ENCODE measurements around the gene KRTAP5-2.

KRTAP5-2 gene

GRCh38 chr11:1567052-1567720, 30.9 kb downstream of the KRTAP5-2 start:
- DNase-seq (ENCODE audit: low spot score): no peak

DNA sequence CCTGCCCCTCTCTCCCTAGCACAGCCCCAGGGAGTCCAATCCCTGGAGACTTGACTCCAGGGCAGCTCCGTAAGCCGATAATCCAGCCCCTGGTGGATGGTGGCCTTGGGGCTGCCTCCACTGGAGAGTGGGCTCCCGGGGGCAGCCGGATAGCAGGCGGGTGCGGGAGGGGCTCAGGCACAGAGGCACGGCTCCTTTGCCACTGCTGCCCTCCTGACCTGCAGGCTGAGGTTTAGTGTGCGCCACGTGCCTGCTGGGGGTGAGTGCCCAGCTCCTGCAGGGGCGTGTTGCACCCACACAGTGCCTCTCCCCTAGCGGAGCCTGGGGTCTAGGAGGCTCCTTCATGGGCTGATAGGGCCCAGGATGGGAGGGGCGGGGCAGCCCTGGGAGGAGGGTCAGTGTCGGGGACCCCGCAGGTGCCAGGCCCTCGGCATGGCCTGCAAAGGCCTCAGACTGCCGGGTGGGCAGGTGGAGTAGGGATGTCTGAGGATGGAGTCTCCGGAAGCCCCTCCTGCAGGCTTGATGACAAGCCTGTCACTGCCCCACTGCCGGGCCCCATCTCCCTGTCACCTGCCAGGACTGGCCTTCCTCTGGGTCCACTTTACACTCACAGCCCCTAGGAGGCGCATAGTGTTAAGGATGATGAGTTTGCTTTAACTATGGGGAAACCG, 31.6 kb downstream of the KRTAP5-2 start:
- DNase-seq (ENCODE audit: low spot score): no peak

DNA sequence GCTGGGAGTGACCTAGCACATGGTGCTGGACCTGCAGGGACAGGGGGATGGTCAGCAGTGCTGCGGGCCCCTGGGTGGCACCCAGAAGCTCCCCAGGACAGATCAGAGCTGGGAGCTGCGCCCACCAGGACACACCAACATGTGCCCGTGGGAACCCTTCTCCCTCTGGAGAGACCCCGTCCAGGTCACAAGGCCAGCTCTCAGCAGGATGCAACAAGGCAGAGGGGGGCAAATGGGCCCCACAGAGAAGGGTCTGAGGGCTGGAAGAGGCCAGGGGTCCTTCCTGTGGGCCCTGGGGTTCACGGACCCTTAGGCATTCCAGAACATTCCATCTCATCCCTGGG, 32.2 kb downstream of the KRTAP5-2 start:
- DNase-seq (ENCODE audit: low spot score): no peak

GRCh38 chr11:1565173-1565903, 32.8 kb downstream of the KRTAP5-2 start:
- DNase-seq (ENCODE audit: low spot score): no peak

- DNase-seq (ENCODE audit: low spot score): peak; percentile 90
Observed at GRCh38 chr11:1564535-1565172, 33.4 kb downstream of the KRTAP5-2 start.

DNA sequence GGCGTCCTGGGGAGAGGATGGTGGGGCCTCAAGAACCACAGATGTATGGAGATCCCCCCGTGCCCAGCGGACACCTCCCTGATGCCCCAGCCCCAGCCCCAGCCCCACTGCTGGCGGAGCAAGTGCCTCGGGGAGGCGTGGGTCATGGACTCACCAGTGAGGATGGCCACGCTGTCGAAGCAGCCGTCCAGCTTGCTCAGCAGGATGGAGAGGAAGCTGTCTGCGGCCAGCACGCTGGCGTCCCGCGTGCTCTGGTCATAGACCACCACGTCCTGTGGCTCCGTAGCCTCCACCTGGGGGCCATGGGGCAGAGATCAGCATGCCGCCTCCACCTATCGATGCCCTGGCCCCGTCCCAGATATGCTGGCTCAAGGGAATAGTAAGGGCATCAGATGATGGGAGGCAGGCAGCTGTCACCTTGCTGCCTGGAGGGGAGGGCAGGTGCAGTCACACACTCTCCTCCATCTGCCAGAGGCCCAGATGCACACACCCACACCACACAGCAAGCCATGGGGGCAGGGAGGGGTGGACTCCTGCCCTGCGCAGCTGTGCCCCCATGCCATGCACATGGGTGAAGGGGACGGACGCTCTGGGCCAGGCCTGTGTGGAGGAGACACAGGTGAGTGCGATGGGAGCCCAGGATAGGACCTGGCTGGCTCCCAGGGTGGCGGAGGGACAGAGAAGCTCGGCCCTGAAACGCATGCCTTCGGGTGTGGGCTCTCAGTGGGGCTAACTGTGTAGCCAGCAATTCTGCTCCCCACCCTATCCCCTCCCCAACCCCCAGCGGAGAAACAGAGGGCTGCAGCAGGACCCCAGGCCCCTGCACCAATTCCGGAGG, 34.2 kb downstream of the KRTAP5-2 start:
- no peak for DNase-seq (ENCODE audit: low spot score)

DNA sequence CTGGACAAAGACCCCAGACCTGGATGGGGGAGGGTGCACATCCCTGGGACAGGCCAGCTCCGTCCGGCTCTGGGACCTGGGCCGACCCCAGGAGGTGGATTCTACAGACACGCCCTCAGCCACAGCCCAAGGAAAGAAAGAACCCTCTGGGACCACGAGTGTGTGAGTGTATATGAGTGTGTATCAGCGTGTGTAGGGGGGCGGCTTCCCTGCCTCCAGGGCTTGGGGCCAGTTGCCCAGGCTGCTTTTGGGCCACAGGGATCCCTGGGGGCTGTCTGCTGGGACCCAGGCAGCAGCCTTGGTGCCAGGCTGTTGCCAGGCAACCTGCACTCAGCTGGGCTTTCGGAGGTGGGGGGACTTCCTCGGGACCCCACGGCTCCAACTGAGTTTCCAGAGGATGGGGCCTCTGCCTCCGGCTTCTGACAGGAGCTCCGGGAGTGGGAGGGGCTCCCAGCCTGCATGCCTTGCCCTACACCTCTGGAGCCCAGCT, 34.9 kb downstream of the KRTAP5-2 start:
- DNase-seq (ENCODE audit: low spot score): no peak

DNA sequence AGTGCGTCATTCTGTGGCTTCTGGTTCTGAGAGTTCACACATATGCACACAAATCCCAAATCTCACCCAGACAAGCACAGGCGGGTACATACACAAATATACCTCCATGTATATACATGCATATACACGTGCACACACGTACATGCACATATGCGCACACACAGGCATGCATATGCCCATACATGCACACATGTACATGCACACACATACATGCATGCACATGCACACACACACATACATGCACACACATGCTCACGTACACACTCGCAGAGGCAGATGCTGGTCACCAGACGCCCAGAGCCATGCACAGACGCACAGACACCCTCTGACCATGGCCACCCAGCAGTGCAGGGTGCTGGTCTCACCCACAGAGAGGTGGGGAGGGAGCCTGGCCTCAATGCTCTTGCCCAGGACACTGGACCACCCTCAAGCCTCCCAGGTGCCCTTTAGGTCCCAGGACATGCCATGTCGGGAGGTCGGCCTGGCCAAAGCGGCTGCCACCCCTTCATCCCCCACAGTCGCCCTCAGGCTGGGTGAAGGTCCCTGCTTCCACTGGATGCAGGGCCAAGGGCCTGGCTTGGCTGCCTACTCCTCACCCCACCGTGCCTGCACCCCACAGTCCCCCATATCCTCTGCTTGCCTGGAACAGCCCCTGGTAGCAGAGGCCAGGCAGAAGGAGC, 35.5 kb downstream of the KRTAP5-2 start:
- DNase-seq (ENCODE audit: low spot score): no peak

GRCh38 chr11:1561955-1562354, 36.1 kb downstream of the KRTAP5-2 start:
- DNase-seq (ENCODE audit: low spot score): no peak

GRCh38 chr11:1561266-1561665, 36.8 kb downstream of the KRTAP5-2 start:
- no peak for DNase-seq (ENCODE audit: low spot score)

DNA sequence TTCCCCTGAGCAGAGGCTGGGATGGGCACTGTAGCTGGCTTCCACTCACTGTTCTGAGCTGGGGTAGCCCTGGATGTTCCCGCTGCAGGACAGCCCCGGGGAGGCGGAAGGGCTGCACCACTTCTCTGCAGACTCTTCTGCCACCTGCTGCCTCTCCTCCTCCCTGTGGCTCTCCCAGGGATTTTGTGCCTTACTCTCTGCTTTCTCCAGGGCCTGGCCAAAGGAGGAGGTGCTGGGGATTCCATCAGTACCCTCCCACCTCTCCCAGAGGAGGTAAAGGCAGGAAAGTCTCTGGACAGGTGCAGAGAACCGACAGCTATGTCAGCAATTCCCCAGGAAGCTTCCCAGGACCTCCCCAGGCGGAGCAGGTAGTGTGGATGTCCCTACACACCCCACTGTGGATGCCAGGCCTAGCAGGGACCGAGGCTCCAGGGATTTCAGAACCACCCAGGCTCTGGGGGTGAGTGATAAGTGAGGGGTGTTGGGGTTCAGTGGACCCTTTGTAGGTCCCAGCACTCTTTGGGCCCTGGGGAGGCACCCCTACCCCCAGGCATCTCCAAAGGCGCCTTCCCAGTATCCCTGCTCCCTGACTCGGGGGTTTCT, 37.3 kb downstream of the KRTAP5-2 start:
- no peak for DNase-seq (ENCODE audit: low spot score)

DNA sequence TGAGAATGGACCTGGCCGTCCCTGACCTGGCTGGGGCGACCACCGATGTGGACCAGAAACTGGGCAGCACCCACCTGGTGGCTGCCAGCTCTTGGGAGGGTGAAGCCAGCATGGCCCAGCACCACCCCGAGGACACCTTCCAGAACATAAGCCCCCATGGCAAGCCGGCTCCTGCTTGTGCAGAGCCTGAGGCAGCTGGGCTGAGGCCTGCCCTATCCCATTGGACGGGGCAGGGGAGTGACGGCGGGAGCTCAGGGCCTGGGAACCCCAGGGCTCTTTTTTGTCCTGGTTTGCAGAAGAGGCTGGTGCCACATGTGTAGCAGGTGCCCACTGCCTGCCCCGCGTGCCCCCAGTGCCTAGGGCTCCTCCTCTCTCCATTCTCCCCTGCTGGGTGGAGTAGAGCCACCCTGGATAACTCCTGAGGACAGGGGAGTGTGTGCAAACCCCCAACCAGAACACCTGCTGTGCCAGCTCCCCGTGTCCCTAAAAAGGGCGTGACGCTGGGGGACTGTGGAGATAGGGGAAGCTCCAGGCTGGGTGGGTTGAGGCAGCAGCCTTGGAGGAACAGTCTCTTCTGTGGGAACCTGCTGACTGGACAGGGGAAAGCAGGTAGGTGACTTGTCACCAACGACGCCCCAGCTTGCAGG, 38.0 kb downstream of the KRTAP5-2 start:
- DNase-seq (ENCODE audit: low spot score): no peak

DNA sequence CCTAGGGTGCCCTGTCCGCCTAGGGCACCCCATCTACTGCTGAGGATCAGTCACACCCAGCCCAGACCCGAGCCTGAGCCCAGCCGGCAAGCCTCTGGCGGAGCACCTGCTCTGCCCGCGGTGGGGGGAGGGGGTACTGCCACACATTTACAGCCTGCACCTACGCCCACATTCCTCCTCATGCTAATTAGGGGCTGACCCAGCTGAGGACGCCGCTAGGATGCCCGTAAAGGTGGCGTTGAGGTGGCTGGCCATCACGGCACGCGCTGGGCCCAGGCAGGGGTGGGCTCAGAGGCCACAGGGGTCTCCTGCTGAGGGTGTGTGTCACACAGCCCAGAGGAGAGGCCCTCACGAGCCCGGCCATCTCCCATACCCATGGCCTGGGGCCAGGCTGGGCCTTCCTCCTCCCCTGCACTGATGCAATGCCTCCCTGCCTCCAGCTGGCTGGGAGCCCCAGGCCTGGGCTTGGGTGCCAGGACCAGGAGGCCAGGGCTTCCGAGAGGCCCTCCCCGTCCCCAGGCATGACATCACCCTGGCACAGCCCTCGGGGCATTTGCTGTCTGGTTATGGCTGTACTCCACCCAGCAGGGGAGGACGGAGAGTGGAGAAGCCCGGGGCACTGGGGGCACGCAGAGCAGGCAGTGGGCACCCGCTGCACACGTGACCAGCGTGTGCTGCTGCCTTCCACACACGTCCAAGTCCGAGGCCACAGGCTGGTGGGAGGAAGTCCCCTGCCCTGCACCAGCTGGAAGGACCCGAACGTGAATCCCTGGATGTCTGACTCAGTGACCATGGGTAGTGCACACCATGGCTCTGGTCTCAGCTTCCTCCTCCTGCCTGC, 38.8 kb downstream of the KRTAP5-2 start:
- peak; percentile 92 for DNase-seq (ENCODE audit: low spot score)

DNA sequence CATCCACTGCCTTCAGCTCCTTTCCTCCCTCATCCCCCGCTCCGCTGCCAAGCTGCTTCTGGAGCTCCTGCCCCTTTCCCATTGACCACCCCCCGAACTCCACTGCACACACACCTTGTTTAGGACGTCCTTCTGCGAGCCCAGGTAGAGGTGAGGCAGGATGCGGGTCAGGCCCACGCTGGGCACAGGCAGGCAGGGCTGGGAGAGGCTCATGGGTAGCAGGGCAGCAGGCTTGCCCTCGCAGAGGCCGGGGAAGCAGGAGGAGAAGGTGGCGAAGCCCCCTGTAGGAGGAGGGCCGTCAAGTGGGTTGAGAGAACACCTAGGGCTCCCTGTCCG, 39.4 kb downstream of the KRTAP5-2 start:
- DNase-seq (ENCODE audit: low spot score): no peak

- peak; percentile 91 for DNase-seq (ENCODE audit: low spot score)
Observed at GRCh38 chr11:1557904-1558774, 40.0 kb downstream of the KRTAP5-2 start.

- DNase-seq (ENCODE audit: low spot score): no peak
Observed at GRCh38 chr11:1557051-1557884, 40.8 kb downstream of the KRTAP5-2 start.

GRCh38 chr11:1556278-1556902, 41.7 kb downstream of the KRTAP5-2 start:
- no peak for DNase-seq (ENCODE audit: low spot score)
